NCI-H1436 (cell line): ENCODE measurements around the gene CHID1.

Source experiments
- DNase-seq: peaks from one replicate; lab custom pipeline; 2025; lab: John Stamatoyannopoulos, UW

CHID1 gene

DNA sequence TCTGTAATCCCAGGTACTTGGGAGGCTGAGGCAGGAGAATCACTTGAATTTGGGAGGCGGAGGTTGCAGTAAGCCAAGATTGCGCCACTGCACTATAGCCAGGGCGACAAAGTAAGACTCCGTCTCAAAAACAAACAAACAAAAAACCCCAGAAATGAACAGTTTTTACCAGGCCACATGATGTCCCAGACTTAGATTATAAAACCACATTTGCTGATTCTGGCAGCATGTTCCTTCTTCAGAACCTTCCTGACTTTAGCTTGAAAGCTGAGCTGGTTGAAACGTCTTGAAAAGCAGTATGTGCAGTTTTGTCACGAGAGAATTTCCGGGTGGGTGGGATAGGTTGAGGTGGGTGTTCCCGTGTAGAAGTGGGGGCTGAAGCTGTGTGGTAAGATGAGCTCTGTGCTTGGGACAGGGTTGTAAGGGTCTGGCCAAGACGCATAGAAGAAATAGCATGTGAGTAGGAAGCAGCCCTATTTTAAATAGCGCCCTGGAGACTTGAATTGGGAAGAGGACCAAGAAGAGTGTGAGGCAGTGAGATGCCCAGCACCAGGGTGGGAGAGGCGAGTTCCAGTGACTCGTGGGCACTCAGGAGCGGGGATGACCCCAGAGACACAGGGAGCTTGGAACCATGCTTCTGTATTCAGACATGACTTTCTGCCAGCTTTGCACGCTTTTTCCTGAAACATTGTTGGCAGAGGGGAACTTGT, 22.7 kb upstream of the CHID1 start:
- DNase-seq, result no peak

DNA sequence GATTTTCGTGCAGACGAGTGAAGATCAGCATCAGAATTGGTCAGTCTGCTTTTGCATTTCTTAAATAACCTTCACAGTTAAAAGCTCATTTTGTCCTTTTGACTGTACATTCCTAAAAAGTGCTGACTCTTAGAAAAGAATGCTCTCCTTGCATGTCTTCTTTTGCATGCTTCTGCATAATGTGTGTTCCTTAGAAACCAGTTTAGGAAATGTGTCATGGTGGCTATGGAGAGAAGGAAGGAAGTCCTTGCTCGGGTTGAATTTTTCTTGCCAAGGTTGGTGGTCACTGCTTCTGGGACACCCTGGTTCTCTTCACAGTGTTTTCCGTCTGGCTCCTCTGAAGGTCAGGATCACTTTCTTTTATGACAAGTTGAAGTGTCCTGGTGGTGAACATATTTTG, 21.8 kb upstream of the CHID1 start:
- DNase-seq, result no peak

DNA sequence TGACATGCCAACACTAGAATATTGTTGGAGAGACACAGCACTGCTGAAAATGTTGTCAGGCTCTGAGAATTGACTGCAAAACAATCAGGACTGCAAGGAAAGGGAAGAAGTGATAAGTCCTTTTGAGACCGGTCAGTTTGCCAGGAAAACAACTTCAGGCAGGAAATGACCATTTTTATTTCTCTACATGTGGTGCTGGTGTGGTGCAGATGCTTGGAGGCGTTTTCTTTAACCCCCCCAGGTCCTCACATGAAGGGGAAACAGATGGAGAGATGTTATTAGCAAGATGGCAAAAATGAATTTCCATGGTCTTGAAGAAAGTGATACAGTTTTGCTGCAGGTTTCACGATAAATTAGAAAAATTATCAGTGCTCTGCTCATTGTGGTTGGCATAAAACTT, 20.8 kb upstream of the CHID1 start:
- no peak for DNase-seq

DNA sequence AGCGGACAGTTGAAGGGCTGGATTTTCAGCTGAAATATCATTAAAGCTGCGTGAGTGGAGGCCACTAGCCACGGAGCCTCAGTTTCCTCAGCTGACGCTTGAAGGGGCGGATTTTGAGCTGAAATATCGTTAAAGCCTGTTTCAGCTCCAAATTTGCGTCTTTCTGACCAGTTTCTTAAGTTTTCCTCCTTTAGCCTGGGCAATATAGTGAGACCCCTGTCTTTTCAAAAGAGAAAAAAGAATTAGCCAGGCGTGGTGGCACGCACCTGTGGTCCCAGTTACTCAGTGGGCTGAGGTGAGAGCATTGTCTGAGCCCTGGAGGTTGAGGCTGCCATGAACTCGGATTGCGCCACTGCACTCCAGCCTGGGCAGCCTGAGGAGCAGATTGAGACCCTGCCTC, 18.8 kb upstream of the CHID1 start:
- DNase-seq, result no peak

DNA sequence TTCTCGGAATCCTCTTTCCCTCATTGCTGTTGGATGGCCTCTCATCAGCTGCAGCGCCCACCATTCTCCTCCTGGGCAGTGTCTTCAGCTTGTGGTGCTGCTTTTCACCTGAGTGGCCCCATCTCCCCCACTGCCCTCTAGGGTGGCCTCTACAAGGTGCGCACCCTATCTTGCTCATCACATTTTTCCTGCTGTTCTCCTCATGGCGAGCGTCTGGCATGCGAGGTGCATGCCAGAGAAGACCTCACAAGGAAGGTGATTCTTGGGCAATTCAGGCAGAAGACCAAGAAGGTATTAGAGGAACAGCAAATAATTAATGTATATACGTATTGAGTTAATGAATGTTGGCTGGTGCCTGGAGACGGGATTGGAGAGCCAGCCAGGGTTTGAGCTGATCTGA, 18.2 kb upstream of the CHID1 start:
- no peak for DNase-seq

DNA sequence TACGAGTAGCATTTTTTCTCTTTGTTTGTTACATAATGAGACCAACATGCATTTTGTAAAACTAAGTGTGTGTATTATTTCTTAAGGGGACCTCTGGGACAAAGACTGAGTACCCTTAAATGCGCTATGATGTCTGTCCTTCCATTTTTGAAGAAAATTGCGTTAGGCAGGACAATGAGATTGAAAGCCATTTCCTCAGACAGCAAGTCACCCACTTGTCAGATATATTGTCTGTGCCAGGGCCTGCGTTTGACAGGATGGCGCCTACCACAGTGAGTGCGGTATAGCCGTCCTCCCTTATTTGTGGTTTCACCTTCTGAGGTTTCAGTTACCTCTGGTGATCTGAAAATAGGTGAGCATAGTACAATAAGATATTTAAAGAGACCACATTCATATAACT, 17.3 kb upstream of the CHID1 start:
- DNase-seq, result peak; percentile 48

DNA sequence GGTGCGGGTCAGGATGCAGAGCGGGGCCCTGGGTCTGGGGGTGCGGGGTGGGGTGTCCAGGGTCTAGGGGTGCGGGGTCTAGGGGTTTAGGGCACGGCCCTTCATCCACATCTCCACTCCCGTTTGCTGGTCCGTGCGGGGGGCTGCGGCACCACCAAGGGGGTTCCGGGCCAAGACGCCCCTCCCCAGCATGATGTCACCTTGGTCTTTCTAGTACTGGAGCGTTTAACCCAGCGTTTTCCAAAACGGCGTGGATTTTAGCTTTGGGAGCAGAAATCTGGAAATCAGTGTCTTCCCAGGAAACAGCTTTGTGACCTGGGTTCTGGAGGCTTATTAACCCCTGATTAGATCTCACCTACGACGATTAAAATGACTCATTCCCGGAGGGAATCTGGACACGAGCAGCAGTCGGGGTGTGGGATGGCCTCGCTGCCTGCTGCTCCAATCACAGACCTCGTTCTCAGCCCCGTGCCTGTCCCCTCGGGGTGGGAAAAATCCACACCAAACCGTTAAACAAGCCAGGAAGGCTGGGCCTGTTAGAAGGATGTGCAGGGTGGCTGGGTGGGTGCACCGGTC, 15.8 kb upstream of the CHID1 start:
- DNase-seq, result no peak

DNA sequence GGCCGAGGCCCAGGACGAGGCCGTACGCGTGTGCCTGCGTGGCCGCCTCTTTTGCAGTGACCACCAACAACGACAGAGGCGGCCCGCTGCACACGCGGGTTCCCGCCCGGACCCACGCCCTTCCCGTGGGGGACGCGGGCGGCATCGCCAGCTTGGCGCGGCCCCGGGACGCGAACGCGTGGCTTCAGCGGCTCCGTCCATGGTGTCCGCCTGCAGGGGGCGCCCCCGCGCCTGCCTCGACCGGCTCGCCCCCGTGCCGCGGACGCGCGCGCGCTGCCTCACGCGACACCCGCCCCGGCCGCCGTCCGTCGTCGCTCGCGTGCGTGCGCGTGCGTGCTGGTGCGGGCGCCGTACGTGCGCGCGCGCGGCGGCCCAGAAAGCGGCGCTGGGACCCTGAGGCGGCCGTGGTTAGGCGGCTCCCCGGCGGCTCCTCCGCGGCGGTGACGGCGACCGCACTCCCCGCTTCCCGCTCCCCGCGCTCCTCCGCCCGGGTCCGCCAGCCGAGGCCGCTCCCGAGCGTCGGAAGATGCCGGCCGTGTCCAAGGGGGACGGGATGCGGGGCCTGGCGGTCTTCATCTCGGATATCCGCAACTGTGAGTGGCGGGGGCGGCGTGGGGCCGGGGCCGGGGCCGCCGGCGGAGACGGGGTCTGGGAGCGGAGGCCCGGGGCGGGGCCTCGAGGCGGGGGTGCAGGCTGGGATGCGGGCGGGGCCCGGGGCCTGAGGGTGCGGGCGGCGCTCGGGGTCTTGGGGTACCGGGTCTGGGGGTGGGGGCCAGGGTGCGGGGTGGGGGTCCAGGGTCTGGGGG, 15.1 kb upstream of the CHID1 start, which contains the start of gene AP2A2:
Gene AP2A2, plus strand, starts transcription at position 375 of the 806 bp plus-strand sequence. Its CDS starts 152 bp downstream, at position 527.
- peak; percentile 81 for DNase-seq

DNA sequence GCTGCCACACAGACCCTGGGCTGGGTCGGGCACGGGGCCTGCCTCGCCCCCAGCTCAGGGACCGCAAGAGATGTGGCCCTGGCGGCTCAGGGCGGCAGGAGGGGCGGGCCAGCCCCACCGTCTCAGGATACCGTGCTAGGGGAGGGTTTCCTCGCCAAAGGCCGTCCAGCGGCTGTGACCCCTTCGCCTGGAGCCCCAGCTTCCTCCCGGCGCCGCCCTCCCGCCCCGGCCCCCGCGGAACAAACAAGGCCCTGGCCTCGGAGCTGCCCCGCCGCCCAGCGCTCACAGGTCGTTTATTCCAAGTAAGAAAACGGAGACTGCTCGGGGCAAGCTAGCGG, 14.5 kb upstream of the CHID1 start:
- DNase-seq, result no peak

DNA sequence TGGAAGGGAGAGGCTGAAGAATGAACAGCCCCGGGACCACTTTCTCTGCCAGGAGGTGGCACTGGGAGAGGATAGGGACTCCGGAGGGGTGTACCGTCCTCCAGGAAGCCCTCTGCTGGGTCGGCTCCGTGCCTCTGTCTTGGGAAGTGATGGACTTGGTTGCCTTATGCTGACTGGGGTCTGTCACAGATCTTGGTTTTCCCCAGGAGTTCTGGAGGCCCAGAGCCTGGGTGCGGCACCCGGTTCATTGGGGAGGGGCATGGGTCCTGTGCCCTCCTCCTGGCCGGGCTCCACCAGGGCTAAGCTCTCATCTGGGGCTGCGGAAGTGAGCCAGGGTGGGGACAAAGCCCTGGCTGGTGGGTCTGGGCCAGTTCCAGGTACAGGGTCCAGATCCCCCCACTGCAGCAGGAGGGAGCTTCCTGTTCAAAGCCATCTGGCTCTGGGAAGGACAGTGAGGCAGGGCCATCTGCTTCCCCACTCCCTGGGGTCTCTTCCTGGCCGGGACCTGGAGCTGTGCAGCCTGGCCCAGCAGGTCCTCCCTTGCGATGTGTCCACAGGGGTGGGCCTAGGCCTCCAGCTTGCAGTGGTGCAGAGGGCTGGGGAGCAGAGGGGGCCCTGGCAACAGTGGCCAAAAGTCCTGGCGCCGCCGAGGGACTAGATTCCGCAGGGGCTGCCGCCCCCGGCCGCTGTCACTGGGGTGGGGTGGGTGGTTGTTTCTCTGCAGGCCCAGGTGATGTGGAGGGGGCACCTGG, 14.0 kb upstream of the CHID1 start:
- no peak for DNase-seq

DNA sequence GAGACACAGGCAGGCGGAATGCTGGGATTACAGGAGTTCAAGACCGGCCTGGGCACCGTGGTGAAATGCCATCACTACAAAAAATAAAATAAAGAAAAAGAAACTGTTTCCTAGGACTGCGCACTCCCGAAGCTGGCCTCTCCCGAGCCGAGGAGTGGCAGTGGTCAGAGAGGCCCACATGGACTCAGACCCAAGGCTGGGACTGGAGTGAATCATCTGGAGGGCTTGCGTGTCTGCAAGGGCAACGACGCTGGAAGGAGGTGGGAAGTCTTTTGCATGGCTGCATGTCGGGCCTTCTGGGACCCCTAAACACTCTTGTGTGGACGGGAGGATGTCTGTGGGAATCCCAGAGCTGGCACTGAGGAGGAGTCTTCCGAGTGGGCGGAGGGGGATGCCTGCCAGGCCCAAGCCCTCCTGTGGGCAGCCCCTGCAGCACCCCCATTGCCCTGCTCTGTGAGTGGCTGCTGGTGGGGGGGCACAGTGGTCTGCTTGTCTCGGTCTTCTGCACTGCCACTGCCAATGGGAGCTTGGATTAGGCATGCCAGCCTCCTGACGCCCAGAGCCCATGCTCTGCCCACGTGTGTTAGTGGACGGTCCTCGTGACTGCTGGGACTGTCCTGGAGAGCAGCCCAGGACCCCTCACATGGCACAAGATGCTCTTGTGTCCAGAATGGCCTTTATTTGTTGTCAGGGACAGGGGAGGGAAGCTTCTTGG, 13.2 kb upstream of the CHID1 start:
- no peak for DNase-seq

DNA sequence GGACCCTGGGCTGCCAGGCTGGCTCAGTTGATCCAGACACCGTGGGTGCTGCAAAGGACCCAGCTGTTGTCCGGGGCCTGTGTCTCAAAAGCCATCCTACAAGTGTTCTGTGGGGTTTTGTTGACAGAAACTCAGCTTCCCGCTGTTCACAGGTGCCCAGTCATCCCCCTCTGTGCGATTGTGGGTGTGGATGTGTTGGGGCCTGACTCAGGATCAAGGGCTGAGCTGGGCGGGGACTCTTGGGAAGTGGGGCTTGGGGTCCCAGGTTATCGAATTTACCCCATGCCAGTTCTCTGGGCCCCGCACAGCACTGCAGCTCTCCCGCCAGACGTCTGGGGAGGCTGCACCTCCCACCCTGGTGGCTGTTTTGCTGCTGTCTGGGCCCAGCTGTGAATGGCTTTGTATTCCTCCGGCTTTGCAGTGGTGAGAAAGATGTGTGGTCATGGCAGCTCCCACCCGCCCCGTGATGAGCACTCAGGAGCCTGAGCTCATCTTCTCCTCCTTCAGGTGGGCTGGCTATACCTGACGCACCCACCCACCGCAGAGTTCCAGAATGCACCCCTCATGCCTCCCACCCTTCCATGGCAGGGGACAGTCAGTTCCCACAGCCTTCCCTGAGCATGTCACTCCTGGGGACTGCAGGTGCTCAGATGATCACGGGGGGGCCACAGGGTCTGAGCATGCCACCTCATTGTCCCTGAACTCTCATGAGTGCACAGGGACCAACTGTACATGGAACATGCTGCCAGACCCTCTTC, 11.5 kb upstream of the CHID1 start:
- DNase-seq, result no peak

DNA sequence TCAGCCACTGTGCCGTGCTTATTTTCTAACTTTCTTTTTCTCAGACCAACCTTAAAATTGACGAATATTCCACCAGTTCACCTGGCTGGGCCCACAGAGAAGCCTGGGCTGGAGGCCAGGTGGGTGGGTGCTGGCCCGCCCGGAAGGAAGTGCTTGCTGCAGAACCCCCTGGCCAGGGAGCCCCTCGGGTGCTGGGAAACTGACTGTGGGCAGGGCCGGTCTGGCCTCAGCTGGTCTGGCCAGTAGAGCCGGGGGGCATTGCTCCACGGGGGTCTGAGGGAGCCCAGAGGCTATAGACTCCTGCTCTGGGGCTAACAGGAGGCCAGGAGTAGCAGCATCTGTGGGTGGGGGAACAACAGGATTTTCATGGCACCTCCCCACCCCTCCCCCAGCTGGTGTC, 6.8 kb upstream of the CHID1 start:
- DNase-seq, result no peak

DNA sequence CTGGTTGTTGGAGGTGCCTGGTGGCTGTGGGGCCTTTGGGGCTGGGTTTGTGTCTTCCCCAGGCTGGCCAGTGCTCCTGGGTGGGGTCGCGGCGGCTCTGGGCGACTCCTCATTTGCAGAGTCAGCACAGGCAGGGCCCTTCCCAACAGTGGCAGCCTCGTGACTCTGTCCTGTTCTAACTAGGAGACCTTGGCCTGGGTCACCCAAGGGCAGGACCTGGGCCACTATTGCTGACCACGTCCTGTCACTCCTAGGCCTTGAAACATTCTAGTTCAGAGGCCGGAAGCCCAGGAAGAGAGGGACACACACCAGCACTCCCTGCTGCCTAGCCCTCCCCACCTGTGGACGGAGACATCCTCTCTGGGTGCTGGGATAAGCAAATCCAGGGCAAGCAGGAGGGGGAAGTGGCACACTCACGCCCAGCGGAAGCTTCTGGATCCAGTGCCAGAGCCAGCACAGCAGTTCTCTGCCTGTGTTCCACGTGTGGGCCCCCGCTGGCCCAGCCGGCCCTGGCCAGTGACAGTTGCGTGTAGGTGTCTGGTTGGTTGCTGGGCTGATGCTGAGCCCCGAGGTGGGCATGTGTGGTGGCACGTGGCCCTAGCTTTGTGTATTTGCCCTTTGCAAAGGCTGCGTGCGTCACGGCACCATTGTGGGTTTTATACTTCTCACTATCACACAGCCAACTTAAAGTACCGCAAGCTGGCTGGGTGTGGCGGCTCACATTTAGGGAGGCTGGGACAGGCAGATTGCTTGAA, 4.3 kb upstream of the CHID1 start:
- DNase-seq, result no peak

DNA sequence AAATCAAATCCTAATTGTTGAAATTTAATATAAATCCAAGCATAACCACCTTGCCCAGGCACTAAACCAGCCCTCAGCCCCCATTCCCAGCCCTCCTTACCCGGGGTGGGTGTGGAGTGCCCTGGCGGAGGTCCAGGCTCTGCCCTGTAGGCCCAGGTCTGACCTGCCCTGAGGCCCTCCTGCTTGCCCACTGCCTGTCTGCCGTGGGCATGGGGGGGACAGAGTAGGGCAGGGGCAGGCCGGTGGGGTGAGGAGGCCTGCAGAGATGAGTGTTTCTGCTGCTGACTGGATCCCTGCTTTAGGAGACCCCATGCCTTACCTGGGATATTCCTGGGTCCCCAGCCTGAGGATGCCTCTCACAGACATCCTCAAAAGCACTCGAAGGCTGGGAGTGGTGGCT, 3.6 kb upstream of the CHID1 start:
- no peak for DNase-seq

DNA sequence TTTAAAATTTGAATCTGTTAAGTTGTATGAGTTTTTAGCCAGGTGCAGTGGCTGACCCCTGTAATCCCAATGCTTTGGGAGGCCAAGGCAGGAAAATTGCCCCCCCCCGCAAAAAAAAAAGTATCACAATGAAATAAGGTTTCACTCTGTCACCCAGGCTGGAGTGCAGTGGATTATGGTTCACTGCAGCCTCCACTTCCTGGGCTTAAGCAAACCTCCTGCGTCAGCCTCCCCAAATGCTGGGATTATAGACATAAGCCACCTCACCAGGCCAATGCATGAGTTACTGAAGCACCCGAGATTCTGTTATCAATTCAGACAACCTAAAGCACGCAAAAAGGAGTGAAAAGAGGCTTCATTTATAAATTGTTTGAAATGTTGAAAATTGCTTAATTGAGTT, 2.4 kb upstream of the CHID1 start:
- DNase-seq, result no peak

DNA sequence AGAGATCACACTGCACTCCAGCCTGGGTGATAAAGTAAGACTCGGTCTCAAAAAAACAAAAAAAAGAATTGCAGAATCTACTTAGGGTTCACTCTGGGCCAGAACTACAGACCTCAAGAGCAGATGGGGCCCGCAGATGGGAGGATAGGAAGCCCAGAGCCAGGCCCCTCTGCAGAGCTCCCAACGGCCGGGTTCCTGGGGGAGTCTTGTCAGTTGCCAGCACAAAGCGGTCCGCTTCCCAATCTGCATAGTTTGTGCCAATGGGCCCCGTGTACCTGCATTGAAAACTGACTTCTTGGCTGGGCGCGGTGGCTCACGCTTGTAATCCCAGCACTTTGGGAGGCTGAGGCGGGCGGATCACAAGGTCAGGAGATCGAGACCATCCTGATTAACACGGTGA, 1.7 kb upstream of the CHID1 start:
- DNase-seq, result no peak

DNA sequence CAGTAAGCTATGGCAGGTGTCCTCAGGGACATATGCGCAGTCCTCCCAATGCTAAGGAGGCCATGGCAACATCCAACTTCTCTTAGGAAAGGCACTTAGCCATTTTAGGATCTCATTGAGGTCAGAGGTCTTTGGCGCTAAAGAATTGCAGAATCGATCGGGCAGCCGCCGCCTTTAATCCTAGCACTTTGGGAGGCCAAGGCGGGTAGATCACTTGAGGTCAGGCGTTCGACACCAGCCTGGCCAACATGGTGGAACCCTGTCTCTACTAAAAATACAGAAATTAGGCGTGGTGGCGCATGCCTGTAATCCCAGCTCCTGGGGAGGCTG, 1.2 kb upstream of the CHID1 start:
- DNase-seq, result no peak

DNA sequence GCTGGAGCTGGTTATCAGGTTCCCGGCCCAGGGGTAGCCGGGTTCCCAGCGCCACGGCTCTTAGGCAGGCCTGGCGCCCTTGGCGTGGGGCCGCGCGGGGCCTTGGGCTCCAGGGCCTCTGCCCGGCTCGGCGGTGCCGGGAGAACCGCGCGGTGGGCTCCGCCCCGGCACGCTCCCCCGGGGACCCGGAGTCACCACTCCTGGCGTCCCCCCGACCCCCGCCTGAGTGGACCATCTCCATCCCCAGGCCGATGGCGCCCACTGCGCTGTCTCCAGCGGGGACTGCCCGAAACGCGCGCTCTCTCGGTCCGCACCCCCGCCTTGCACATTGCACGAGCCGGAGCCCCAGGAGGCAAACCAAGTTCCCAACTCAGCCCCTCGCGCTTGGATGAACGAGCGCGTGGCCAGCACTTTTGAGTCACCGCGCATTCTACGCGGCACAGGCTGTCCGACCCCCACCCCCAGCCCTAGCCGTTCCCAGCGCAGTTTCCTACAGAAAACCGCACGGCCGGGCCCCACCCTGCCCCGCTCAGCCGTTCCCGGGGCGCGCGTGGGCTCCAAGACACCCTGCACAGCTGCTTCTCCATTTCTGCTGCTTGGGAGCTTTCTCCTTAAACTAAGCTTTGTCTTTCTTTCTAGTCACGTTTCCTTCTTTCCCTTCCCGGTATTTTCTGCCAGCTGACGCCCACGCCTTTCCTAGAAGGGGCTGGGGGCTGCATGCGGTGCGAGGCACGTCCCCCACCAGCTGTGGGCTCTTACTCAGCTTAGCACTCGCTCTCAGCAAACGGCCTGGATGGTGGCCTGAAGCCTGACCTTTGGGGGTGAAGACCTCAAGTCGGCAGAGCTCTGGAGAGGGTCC, 650 bp upstream of the CHID1 start:
- DNase-seq, result no peak
